GM12878 (cell line): ENCODE measurements around the gene RAP1GAP2. TPM values are rescaled to one million over a fixed set of nuclear protein-coding genes. Genes with fewer than 3 reads are reported as not detected.
A peak's percentile ranks its signal among the peaks of the same experiment; 100 is the strongest.

ENCODE experiments used
- ATAC-seq: fragments of 200-7000 bp; cut with Tn5 transposase; 3 replicates; pipeline ENCODE4 v1.9.1; 2020; ENCODE audit warnings: mild to moderate bottlenecking, moderate library complexity
- BruUV-seq: library from RNA; stranded (reverse); fragments of 400-500 nt; replicated peaks from 2 replicates; lab custom pipeline; 2021; lab: Mats Ljungman, UMichigan
- CTCF ChIA-PET: fragments of 300-600 bp; sonication (Branson Sonifier 250); formaldehyde crosslinking; extraction: SDS; loops from one replicate; lab custom pipeline; 2021; ENCODE audit warnings: inconsistent platforms; lab: Yijun Ruan, JAX
- POLR2A ChIA-PET: fragments of 350-600 bp; formaldehyde crosslinking; extraction: SDS; loops from one replicate; lab custom pipeline; 2021; ENCODE audit warnings: inconsistent platforms; lab: Charles Lee
- RAD21 ChIA-PET: fragments of 300-600 bp; sonication (Branson Sonifier 250); formaldehyde crosslinking; loops from one replicate; lab custom pipeline; 2023; ENCODE audit warnings: antibody characterized with exemption; ENCODE audit not compliant: unreplicated experiment; lab: Charles Lee
- SMC1A ChIA-PET: fragments of 300-600 bp; sonication (Branson Sonifier 250); formaldehyde crosslinking; loops from one replicate; lab custom pipeline; 2023; ENCODE audit not compliant: unreplicated experiment, uncharacterized antibody; lab: Charles Lee
- DNase-seq: peaks from one replicate; pipeline ENCODE4 v3.0.0-alpha.2; 2011; ENCODE audit warnings: low read depth, low spot score
- FAIRE-seq: peaks from 3 replicates; lab custom pipeline; 2011; peaks lifted over from hg19 to GRCh38; lab: Jason Lieb, UNC
- H2AFZ ChIP-seq: 2 replicates; pipeline ENCODE4 v1.6.0; 2011; ENCODE audit warnings: low read depth, low read length, control low read depth; ENCODE audit not compliant: control insufficient read depth
- H3K27ac ChIP-seq: 2 replicates; pipeline ENCODE4 v1.5.1; 2011; ENCODE audit warnings: control low read depth; ENCODE audit not compliant: control insufficient read depth, insufficient read depth
- H3K27me3 ChIP-seq, 2 experiments: replicated peaks in 1 of 2; 2 replicates each; pipeline versions ENCODE4 v1.6.0 to v1.6.1; 2011; ENCODE audit warnings: low read length in 1 of 2; ENCODE audit not compliant: control insufficient read depth in 2 of 2, insufficient read depth in 2 of 2
- H3K36me3 ChIP-seq, 2 experiments: 2 replicates each; pipeline ENCODE4 v1.5.1; 2011; ENCODE audit warnings: low read length in 1 of 2; ENCODE audit not compliant: control insufficient read depth in 2 of 2, insufficient read depth in 2 of 2
- H3K4me1 ChIP-seq: 2 replicates; pipeline ENCODE4 v1.6.1; 2011; ENCODE audit warnings: mild to moderate bottlenecking, low read length, moderate library complexity, mixed read lengths; ENCODE audit not compliant: control insufficient read depth, insufficient read depth
- H3K4me2 ChIP-seq: 2 replicates; pipeline ENCODE4 v1.6.0; 2011; ENCODE audit warnings: control low read depth; ENCODE audit not compliant: control insufficient read depth, insufficient read depth
- H3K4me3 ChIP-seq: fragments of 200-600 bp; sonication (generic); 2 replicates; pipeline ENCODE4 v1.5.1; 2016
- H3K79me2 ChIP-seq: 2 replicates; pipeline ENCODE4 v1.6.0; 2011; ENCODE audit warnings: low read length; ENCODE audit not compliant: control insufficient read depth, insufficient read depth
- H3K9ac ChIP-seq: 2 replicates; pipeline ENCODE4 v1.8.0; 2011; ENCODE audit warnings: low read length, control low read depth, mixed read lengths; ENCODE audit not compliant: control insufficient read depth, insufficient read depth
- H3K9me3 ChIP-seq: replicated peaks from 3 replicates; pipeline ENCODE4 v1.5.1; 2011; ENCODE audit warnings: mild to moderate bottlenecking, low read length; ENCODE audit not compliant: control insufficient read depth, insufficient read depth
- H4K20me1 ChIP-seq: 2 replicates; pipeline ENCODE4 v1.6.0; 2011; ENCODE audit not compliant: control insufficient read depth, insufficient read depth
- BCL11A ChIP-seq: IDR thresholded peaks from 2 replicates; pipeline ENCODE4 v1.6.1; 2011; ENCODE audit warnings: low read depth, low read length
- CHD1 ChIP-seq: IDR thresholded peaks from 2 replicates; pipeline ENCODE4 v1.6.1; 2012; ENCODE audit warnings: low read depth, low read length, improper control_type of control experiment
- CHD2 ChIP-seq: IDR thresholded peaks from 2 replicates; pipeline ENCODE4 v1.6.1; 2011; ENCODE audit warnings: low read depth, low read length, improper control_type of control experiment, borderline replicate concordance
- EED ChIP-seq: sonication (generic); IDR thresholded peaks from 2 replicates; pipeline ENCODE4 v1.6.1; 2016; ENCODE audit warnings: antibody characterized with exemption, low read depth
- FOXK2 ChIP-seq: fragments of 450-650 bp; IDR thresholded peaks from 2 replicates; pipeline ENCODE4 v1.6.1; 2017; ENCODE audit warnings: mild to moderate bottlenecking, moderate library complexity
- MTA2 ChIP-seq: fragments of 450-650 bp; IDR thresholded peaks from 2 replicates; pipeline ENCODE4 v1.6.1; 2016; ENCODE audit warnings: low read depth, mild to moderate bottlenecking, moderate library complexity
- MYB ChIP-seq: fragments of 150-350 bp; IDR thresholded peaks from 2 replicates; pipeline ENCODE4 v1.6.1; 2014; ENCODE audit warnings: mild to moderate bottlenecking, low read depth, low read length, borderline replicate concordance
- MYC ChIP-seq: IDR thresholded peaks from 2 replicates; pipeline ENCODE4 v1.6.1; 2011; ENCODE audit warnings: mild to moderate bottlenecking, low read length, moderate library complexity, inconsistent platforms; ENCODE audit not compliant: insufficient read depth, insufficient replicate concordance, insufficient read length, severe bottlenecking
- POU2F2 ChIP-seq: IDR thresholded peaks from 3 replicates; pipeline ENCODE4 v1.6.1; 2011; ENCODE audit warnings: low read depth, mild to moderate bottlenecking, low read length, borderline replicate concordance
- SMAD1 ChIP-seq: fragments of 450-650 bp; IDR thresholded peaks from 2 replicates; pipeline ENCODE4 v1.6.1; 2018; ENCODE audit warnings: mild to moderate bottlenecking, low read depth; ENCODE audit not compliant: partially characterized antibody
- SMAD5 ChIP-seq: IDR thresholded peaks from 2 replicates; pipeline ENCODE4 v1.6.1; 2016; ENCODE audit warnings: antibody characterized with exemption, low read depth
- SP1 ChIP-seq: IDR thresholded peaks from one replicate; pipeline ENCODE4 v1.6.1; 2011; ENCODE audit warnings: low read depth, low read length
- SREBF2 ChIP-seq: IDR thresholded peaks from 2 replicates; pipeline ENCODE4 v1.6.1; 2012; ENCODE audit warnings: mild to moderate bottlenecking, low read length
- SUZ12 ChIP-seq: fragments of 200-600 bp; sonication (generic); IDR thresholded peaks from one replicate; pipeline ENCODE4 v1.6.1; 2018; ENCODE audit warnings: antibody characterized with exemption, mild to moderate bottlenecking; ENCODE audit not compliant: unreplicated experiment
- WRNIP1 ChIP-seq: IDR thresholded peaks from 2 replicates; pipeline ENCODE4 v1.6.1; 2011; ENCODE audit warnings: low read depth, low read length, improper control_type of control experiment, borderline replicate concordance
- WGBS: methylation state at CpG from one replicate; pipeline ENCODE4 v1.1.6; 2016; ENCODE audit warnings: low lambda C conversion rate; ENCODE audit not compliant: insufficient replicate concordance, insufficient coverage; ENCODE audit errors: missing lambda C conversion rate; 5-methylcytosine and 5-hydroxymethylcytosine counted together
- in situ Hi-C: fragments of 300-500 bp; cut with MboI; formaldehyde crosslinking; loops from 9 replicates; pipeline ENCODE4 v1.14.3; 2018; ENCODE audit warnings: mixed read lengths
- intact Hi-C: fragments of 100-400 bp; cut with micrococcal nuclease; formaldehyde crosslinking; loops from one replicate; pipeline ENCODE4 v1.14.2; 2022; ENCODE audit not compliant: unreplicated experiment
- polyA plus RNA-seq, 11 experiments: library from polyadenylated mRNA; depleted of rRNA in 4 of 11; unstranded in 6 of 11; stranded (reverse) in 5 of 11; fragments of >200 nt; fragmentation: Nextera tagmentation in 4 of 11; fragmentation: Illumina TruSeq in 1 of 11; extraction: Ambion mirVana in 4 of 11; extraction: Trizol in 1 of 11; gene quantifications; 1 replicate in 1 of 11; 2 replicates in 10 of 11; pipeline versions ENCODE4 v1.2.1 to v1.2.3, GENCODE V29; 2011 to 2016; ENCODE audit warnings: inconsistent platforms in 2 of 11, missing spikeins in 2 of 11, low read depth in 1 of 11
- total RNA-seq, 4 experiments: library from RNA; depleted of rRNA in 3 of 4; stranded (reverse); fragments of >200 nt in 3 of 4; fragmentation: Illumina TruSeq in 1 of 4; extraction: Trizol in 1 of 4; gene quantifications; 2 replicates each; pipeline versions ENCODE4 v1.2.1 to v1.2.3, GENCODE V29; 2013 to 2021
- TF ChIP-seq, protein P1 (sequence below): fragments of 450-650 bp; IDR thresholded peaks from 2 replicates; pipeline ENCODE4 v1.6.1; 2017; ENCODE audit warnings: antibody characterized with exemption, mild to moderate bottlenecking, moderate library complexity
- TF ChIP-seq, protein P2 (sequence below): fragments of 450-650 bp; formaldehyde crosslinking; IDR thresholded peaks from 2 replicates; pipeline ENCODE4 v1.5.0; 2022; ENCODE audit warnings: mild to moderate bottlenecking, missing genetic modification characterization
- TF ChIP-seq, protein P3 (sequence below): IDR thresholded peaks from 2 replicates; pipeline ENCODE4 v1.6.1; 2011; ENCODE audit warnings: borderline replicate concordance, low read depth, mild to moderate bottlenecking, moderate library complexity, low read length; ENCODE audit not compliant: insufficient read depth, poor library complexity, severe bottlenecking

RAP1GAP2 gene
- total and polyA plus RNA-seq, 10 of the 15 experiments (the other 5 are each of a cell fraction or from before 2014, with no cell fraction given) = 0.03 to 0.95 (median 0.49) TPM; not detected in 2

DNA sequence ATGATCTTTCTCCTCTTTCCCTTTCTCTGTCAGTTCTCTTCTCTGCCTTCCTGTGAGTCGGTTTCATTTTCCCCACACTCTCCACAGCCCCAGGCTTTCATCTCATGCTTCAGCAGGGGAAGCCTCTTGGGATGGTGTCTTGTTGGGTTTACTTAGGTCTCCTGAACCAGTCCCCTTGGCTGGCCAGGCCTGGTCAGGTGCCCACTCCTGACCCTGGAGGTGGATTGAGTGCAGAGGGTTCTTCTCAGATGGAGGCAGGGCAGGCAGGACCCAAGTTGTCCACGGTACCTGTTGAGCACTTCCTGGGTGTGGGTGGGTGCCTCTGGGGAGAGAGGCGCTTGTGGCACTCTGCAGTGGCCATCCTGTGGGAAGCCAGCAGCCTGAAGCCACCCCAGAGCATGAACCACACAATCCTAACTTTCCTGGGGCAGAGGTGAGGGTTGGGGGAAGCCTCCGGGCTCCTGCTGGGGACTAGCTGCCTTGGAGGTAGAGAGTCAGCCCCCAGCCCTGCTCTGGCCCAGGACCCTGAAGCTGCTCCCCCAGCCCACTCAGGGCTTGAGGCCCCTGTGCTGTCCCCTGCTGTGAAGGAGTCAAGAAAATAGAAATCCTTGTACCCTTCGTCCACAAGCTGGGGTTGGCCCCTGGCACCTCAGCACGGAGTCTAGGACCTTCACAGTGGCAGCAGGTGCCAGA lies 2.0 kb upstream of the RAP1GAP2 start:
- RAD21 ChIA-PET = no interaction called here
- in situ Hi-C loops = no loop called here
- intact Hi-C loops = no loop called here
- no peaks in the 10 kb centered on the region for H4K20me1 ChIP-seq
- peaks cover 0 to 3% of the 10 kb centered on the region in 2 experiments; a peak in 1 of 4 replicates for H3K27me3 ChIP-seq
- no peak overlapping the region for H2AFZ ChIP-seq
- no peak overlapping the region for H3K27ac ChIP-seq
- 27% methylated on average over 6 of the region's 6 CpGs for WGBS
- no peak for FAIRE-seq
- POLR2A ChIA-PET = no interaction called here
- H3K36me3 ChIP-seq = no peaks in the 10 kb centered on the region
- no peak overlapping the region for H3K9ac ChIP-seq
- no TSS peak for BruUV-seq
- DNase-seq = no peak
- CTCF ChIA-PET = no interaction called here
- H3K4me3 ChIP-seq = no peak overlapping the region
- H3K9me3 ChIP-seq = no peaks in the 10 kb centered on the region
- peaks cover 26% of the 10 kb centered on the region for H3K4me1 ChIP-seq
- H3K79me2 ChIP-seq = no peaks in the 10 kb centered on the region
- peak overlapping the region; percentile 13; the same call in 1 of the 2 replicates for H3K4me2 ChIP-seq
- SMC1A ChIA-PET = no interaction called here
- ATAC-seq = no peak
- TF ChIP-seq BCL11A (no peak), SP1 (no peak), SMAD5 (no peak), POU2F2 (no peak), CHD1 (no peak), FOXK2 (no peak), WRNIP1 (no peak), SREBF2 (no peak), MTA2 (no peak), MYC (no peak), SMAD1 (no peak), EED (no peak), SUZ12 (no peak), CHD2 (no peak), MYB (no peak)
- TF ChIP-seq, protein P1, sequence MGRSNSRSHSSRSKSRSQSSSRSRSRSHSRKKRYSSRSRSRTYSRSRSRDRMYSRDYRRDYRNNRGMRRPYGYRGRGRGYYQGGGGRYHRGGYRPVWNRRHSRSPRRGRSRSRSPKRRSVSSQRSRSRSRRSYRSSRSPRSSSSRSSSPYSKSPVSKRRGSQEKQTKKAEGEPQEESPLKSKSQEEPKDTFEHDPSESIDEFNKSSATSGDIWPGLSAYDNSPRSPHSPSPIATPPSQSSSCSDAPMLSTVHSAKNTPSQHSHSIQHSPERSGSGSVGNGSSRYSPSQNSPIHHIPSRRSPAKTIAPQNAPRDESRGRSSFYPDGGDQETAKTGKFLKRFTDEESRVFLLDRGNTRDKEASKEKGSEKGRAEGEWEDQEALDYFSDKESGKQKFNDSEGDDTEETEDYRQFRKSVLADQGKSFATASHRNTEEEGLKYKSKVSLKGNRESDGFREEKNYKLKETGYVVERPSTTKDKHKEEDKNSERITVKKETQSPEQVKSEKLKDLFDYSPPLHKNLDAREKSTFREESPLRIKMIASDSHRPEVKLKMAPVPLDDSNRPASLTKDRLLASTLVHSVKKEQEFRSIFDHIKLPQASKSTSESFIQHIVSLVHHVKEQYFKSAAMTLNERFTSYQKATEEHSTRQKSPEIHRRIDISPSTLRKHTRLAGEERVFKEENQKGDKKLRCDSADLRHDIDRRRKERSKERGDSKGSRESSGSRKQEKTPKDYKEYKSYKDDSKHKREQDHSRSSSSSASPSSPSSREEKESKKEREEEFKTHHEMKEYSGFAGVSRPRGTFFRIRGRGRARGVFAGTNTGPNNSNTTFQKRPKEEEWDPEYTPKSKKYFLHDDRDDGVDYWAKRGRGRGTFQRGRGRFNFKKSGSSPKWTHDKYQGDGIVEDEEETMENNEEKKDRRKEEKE = no peak
- TF ChIP-seq, protein P2, sequence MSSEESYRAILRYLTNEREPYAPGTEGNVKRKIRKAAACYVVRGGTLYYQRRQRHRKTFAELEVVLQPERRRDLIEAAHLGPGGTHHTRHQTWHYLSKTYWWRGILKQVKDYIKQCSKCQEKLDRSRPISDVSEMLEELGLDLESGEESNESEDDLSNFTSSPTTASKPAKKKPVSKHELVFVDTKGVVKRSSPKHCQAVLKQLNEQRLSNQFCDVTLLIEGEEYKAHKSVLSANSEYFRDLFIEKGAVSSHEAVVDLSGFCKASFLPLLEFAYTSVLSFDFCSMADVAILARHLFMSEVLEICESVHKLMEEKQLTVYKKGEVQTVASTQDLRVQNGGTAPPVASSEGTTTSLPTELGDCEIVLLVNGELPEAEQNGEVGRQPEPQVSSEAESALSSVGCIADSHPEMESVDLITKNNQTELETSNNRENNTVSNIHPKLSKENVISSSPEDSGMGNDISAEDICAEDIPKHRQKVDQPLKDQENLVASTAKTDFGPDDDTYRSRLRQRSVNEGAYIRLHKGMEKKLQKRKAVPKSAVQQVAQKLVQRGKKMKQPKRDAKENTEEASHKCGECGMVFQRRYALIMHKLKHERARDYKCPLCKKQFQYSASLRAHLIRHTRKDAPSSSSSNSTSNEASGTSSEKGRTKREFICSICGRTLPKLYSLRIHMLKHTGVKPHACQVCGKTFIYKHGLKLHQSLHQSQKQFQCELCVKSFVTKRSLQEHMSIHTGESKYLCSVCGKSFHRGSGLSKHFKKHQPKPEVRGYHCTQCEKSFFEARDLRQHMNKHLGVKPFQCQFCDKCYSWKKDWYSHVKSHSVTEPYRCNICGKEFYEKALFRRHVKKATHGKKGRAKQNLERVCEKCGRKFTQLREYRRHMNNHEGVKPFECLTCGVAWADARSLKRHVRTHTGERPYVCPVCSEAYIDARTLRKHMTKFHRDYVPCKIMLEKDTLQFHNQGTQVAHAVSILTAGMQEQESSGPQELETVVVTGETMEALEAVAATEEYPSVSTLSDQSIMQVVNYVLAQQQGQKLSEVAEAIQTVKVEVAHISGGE (CRISPR knock-in tag) = no peak
- TF ChIP-seq, protein P3, sequence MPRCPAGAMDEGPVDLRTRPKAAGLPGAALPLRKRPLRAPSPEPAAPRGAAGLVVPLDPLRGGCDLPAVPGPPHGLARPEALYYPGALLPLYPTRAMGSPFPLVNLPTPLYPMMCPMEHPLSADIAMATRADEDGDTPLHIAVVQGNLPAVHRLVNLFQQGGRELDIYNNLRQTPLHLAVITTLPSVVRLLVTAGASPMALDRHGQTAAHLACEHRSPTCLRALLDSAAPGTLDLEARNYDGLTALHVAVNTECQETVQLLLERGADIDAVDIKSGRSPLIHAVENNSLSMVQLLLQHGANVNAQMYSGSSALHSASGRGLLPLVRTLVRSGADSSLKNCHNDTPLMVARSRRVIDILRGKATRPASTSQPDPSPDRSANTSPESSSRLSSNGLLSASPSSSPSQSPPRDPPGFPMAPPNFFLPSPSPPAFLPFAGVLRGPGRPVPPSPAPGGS = no peak
